Spleen (tissue), 7 donors: ENCODE results near the gene POLR2H.
A peak's percentile ranks its signal among the peaks of the same experiment; 100 is the strongest.

Experiments used
- POLR2A ChIP-seq, 3 donors: fragments of 450-650 bp; IDR thresholded peaks; one replicate each; pipeline ENCODE4 v1.5.1; 2017; ENCODE audit warnings: antibody characterized with exemption in 3 of 3, mild to moderate bottlenecking in 1 of 3
- POLR2AphosphoS5 ChIP-seq, 3 donors: sonication (generic); formaldehyde crosslinking; IDR thresholded peaks; one replicate each; pipeline ENCODE4 v1.5.1; 2017; ENCODE audit warnings: antibody characterized with exemption in 3 of 3
- TF ChIP-seq, protein P1 (sequence below), 11 experiments: fragments of 200-600 bp in 7 of 11; fragments of 450-650 bp in 4 of 11; sonication (generic) in 4 of 11; IDR thresholded peaks in 8 of 11; conservative IDR thresholded peaks in 3 of 11; 1 replicate in 7 of 11; 2 replicates in 4 of 11; pipeline versions ENCODE4 v1.4.0 to v1.8.0; 2016 to 2021; ENCODE audit warnings: antibody characterized with exemption in 11 of 11, inconsistent platforms in 4 of 11, mild to moderate bottlenecking in 1 of 11
- donor health status: DM: no; HTN: no; CAD: no; lungs with moderate emphysema.
- donor health status: DM: no; HTN: no; CAD: no.
- donor health status: DM: no; HTN: no; CAD: no.

DNA sequence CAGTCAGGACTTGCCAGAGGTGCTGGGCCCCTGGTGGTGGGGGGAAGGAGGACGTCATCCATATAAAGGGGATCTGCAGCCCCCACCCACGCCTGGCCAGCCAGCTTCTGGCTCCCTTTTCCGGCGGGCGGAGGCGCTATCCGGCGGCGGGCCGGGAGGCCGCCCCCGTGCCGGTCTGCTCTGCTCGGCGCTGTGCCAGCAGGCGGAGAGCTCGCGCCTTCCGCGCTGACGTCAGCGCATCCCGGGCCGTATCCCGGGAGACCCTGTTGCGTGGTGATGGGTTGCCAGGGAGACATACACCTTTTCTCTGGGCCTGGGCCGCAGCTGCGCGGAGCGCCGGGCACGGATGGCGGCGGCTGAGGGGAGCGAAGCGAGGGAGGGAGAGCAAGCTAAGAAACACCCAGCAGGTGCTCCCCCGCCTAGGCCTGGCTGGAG is 23.0 kb upstream of the POLR2H start:
- TF ChIP-seq POLR2A (IDR thresholded peaks at IDR 0.05) (no peak), POLR2AphosphoS5 (IDR thresholded peaks at IDR 0.05) (peak in 1 of 3 donors; percentile 66)
- TF ChIP-seq, protein P1, sequence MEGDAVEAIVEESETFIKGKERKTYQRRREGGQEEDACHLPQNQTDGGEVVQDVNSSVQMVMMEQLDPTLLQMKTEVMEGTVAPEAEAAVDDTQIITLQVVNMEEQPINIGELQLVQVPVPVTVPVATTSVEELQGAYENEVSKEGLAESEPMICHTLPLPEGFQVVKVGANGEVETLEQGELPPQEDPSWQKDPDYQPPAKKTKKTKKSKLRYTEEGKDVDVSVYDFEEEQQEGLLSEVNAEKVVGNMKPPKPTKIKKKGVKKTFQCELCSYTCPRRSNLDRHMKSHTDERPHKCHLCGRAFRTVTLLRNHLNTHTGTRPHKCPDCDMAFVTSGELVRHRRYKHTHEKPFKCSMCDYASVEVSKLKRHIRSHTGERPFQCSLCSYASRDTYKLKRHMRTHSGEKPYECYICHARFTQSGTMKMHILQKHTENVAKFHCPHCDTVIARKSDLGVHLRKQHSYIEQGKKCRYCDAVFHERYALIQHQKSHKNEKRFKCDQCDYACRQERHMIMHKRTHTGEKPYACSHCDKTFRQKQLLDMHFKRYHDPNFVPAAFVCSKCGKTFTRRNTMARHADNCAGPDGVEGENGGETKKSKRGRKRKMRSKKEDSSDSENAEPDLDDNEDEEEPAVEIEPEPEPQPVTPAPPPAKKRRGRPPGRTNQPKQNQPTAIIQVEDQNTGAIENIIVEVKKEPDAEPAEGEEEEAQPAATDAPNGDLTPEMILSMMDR (IDR thresholded peaks at IDR 0.05 in 8 of 11, conservative IDR thresholded peaks at IDR 0.05 in 3 of 11), result peak in 1 of 11 experiments; percentile 15
